BLaER1 (cell line): ENCODE data around the gene MOGAT2.

Source experiments
- H3K27ac ChIP-seq: shearing (Covaris generic); formaldehyde crosslinking; 2 replicates; pipeline ENCODE4 v1.8.1; 2022
- H3K27me3 ChIP-seq: shearing (Covaris generic); formaldehyde crosslinking; 2 replicates; pipeline ENCODE4 v1.8.1; 2022
- H3K36me3 ChIP-seq: shearing (Covaris generic); formaldehyde crosslinking; 2 replicates; pipeline ENCODE4 v1.8.1; 2022
- H3K4me1 ChIP-seq: shearing (Covaris generic); formaldehyde crosslinking; 2 replicates; pipeline ENCODE4 v1.8.1; 2022
- H3K4me2 ChIP-seq: shearing (Covaris generic); formaldehyde crosslinking; 2 replicates; pipeline ENCODE4 v1.8.1; 2022
- H3K4me3 ChIP-seq: shearing (Covaris generic); formaldehyde crosslinking; 2 replicates; pipeline ENCODE4 v1.8.1; 2022
- H3K9ac ChIP-seq: shearing (Covaris generic); formaldehyde crosslinking; 2 replicates; pipeline ENCODE4 v1.8.1; 2022
- H3K9me3 ChIP-seq: shearing (Covaris generic); formaldehyde crosslinking; 2 replicates; pipeline ENCODE4 v1.8.1; 2022
- H4K20me1 ChIP-seq: shearing (Covaris generic); formaldehyde crosslinking; 2 replicates; pipeline ENCODE4 v1.8.1; 2022
- Cebpa-rat ChIP-seq: shearing (Covaris generic); IDR thresholded peaks from 2 replicates; pipeline ENCODE4 v1.8.1; 2022

The MOGAT2 gene

DNA sequence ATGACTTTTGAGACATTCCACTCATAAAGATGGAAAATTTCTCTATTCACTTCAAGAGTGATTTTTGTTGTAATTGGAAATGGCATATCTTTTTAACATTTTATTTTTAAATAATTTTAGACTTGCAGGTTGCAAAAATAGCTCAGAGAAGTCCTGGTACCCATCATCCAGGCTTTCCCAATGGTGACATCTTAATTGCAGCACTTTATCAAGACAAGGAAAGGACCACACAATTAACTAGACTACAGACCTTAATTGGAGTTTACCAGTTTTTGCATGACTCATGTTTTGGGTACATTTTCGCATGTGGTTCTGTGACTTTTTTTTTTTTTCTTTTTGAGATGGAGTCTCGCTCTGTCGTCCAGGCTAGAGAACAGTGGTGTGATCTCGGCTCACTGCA lies 25.8 kb upstream of the MOGAT2 start:
- H3K27me3 ChIP-seq: no peaks in the 10 kb centered on the region
- no peak overlapping the region for H3K4me3 ChIP-seq
- no peaks in the 10 kb centered on the region for H3K4me1 ChIP-seq
- H3K36me3 ChIP-seq: no peaks in the 10 kb centered on the region
- no peak overlapping the region for H3K4me2 ChIP-seq
- TF ChIP-seq Cebpa-rat: no peak
- no peak overlapping the region for H3K9ac ChIP-seq
- H3K9me3 ChIP-seq: no peaks in the 10 kb centered on the region; the same call in 1 of the 2 replicates
- no peaks in the 10 kb centered on the region for H4K20me1 ChIP-seq
- no peak overlapping the region for H3K27ac ChIP-seq

DNA sequence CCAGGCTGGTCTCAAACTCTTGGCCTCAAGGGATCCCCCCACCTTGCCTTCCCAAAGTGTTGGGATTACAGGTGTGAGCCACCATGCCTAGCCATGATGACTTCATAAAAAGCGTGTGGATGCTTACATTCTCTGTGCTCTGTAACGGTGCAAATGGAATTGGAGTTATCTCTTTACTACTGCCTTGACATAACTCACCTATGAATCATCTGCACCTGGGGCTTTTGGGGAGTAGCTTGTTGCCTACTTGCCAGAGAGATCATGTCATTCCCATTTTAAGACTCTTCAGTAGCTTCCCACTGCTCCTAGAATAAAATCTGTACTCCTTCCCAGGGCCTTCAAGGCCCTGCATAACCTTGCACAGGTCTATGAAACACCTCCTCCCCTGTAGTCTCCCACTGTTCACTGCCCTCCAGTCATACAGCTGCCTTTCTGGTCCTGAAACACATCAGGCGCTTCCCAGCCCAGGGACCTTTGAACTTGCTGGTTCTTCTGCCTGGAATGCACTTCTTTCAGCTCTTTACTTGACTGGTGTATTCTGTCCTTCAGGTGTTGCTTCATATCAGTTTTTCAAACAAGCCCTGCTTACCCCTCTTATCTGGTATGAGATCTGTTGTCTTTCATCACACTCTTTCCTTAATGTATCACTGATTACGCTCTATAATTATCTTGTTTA lies 19.6 kb upstream of the MOGAT2 start:
- Histone ChIP-seq H3K4me1 (no peaks in the 10 kb centered on the region), H3K4me3 (no peak overlapping the region), H3K36me3 (no peaks in the 10 kb centered on the region), H4K20me1 (no peaks in the 10 kb centered on the region), H3K27ac (no peak overlapping the region), H3K27me3 (no peaks in the 10 kb centered on the region), H3K9me3 (no peaks in the 10 kb centered on the region; the same call in 1 of the 2 replicates), H3K4me2 (no peak overlapping the region), H3K9ac (no peak overlapping the region)
- TF ChIP-seq Cebpa-rat: no peak

DNA sequence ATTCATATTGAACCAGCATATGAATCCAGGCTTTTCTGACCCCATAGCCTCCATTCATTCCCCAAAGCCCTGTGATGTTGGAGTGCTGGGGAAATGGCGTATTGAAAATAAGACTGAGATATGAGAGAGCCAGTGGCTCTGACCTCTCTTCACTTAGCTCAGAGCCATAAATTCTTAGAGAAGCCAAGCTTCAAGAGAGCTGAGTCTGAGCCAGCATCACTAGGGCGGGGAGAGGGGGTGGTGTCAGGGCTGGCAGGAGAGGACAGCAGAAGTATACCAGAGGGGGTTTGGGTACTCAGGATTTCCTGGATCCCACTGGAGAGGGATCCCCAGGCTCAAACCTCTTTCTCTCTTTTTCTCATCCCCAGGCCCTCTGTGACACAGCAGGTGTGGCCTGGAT lies 16.7 kb upstream of the MOGAT2 start:
- Histone ChIP-seq H4K20me1 (no peaks in the 10 kb centered on the region), H3K27ac (no peak overlapping the region), H3K9me3 (no peaks in the 10 kb centered on the region), H3K4me2 (no peak overlapping the region), H3K4me3 (no peak overlapping the region), H3K4me1 (no peaks in the 10 kb centered on the region), H3K27me3 (no peaks in the 10 kb centered on the region), H3K9ac (no peak overlapping the region), H3K36me3 (no peaks in the 10 kb centered on the region)
- no peak for TF ChIP-seq Cebpa-rat

DNA sequence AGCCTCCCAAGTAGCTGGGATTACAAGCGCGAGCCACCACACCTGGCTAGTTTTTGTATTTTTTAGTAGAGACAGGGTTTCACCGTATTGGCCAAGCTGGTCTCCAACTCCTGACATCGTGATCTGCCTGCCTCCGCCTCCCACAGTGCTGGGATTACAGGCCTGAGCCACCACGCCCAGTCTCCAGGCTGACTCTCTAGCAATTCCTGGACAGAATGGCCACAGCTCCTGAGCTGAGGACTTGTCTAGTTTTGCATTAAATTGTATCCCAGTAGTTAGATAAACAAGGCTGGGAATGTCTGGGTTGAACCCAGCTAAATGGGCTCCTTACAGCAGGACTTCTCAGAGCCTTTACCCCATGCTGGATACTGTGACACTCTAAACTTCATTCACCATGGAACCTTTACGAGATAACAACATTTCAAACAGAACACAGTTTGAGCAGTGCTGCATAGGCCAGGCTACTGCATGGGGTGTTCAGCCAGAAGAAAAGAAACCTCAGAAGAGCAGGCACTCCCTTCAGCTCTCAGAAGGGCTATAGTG lies 13.9 kb upstream of the MOGAT2 start:
- H3K27ac ChIP-seq: no peak overlapping the region
- H3K4me1 ChIP-seq: no peaks in the 10 kb centered on the region
- TF ChIP-seq Cebpa-rat: no peak
- H3K36me3 ChIP-seq: no peaks in the 10 kb centered on the region
- peaks cover 14% of the 10 kb centered on the region; the same call in 1 of the 2 replicates for H3K9me3 ChIP-seq
- no peak overlapping the region for H3K4me3 ChIP-seq
- H4K20me1 ChIP-seq: no peaks in the 10 kb centered on the region
- no peak overlapping the region for H3K4me2 ChIP-seq
- no peaks in the 10 kb centered on the region for H3K27me3 ChIP-seq
- no peak overlapping the region for H3K9ac ChIP-seq

DNA sequence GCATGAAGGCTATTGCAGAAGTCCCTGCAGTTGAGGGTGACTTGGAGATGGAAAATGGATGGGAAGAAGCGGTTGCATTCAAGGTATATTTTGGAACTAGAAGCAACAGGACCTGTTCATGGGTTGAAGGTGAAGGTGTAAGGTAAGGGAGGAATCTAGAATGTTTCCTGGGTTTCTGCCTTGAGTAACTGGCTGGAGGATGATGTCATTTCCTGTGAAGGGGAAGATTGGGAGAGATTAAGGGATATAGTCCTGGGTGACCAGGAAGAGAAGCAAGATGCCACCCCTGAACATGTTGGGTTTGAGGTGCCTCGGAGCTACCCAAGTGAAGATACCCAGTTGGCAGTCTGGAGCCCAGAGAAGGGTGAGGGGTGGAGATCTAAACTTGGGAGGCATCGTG lies 12.1 kb upstream of the MOGAT2 start:
- no peaks in the 10 kb centered on the region for H4K20me1 ChIP-seq
- no peaks in the 10 kb centered on the region for H3K27me3 ChIP-seq
- no peak overlapping the region for H3K4me2 ChIP-seq
- no peak for TF ChIP-seq Cebpa-rat
- H3K36me3 ChIP-seq: no peaks in the 10 kb centered on the region
- no peak overlapping the region for H3K9ac ChIP-seq
- peaks cover 14% of the 10 kb centered on the region; the same call in 1 of the 2 replicates for H3K9me3 ChIP-seq
- H3K4me1 ChIP-seq: no peaks in the 10 kb centered on the region
- H3K27ac ChIP-seq: no peak overlapping the region
- no peak overlapping the region for H3K4me3 ChIP-seq

DNA sequence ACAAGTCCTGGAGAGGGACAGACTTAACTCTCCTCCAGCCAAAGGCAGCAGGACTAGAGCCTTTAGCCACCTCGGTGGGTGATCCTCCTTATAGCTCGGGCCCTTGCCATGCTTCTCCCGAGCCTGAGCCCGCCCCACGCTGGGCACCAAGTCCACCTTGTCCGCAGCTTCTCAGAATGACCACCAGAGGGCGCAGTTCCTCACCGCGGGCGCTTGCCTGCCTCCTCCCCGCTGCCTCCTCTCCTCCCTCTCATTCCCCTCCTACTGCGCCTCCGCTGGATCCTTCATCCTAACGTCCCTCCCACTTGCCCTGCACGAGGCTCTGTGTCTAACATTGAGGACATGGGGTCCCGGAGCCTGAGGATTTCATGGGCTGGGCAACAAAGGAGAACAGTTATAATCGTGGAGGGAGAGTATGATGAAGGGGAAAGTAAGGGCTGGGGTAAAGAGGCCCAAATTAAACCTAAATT lies 11.3 kb upstream of the MOGAT2 start:
- Histone ChIP-seq H3K27ac (no peak overlapping the region), H3K4me2 (no peak overlapping the region), H3K9ac (no peak overlapping the region), H4K20me1 (no peaks in the 10 kb centered on the region), H3K27me3 (no peaks in the 10 kb centered on the region), H3K4me3 (no peak overlapping the region), H3K4me1 (no peaks in the 10 kb centered on the region), H3K36me3 (no peaks in the 10 kb centered on the region), H3K9me3 (peaks cover 14% of the 10 kb centered on the region; the same call in 1 of the 2 replicates)
- TF ChIP-seq Cebpa-rat: no peak

DNA sequence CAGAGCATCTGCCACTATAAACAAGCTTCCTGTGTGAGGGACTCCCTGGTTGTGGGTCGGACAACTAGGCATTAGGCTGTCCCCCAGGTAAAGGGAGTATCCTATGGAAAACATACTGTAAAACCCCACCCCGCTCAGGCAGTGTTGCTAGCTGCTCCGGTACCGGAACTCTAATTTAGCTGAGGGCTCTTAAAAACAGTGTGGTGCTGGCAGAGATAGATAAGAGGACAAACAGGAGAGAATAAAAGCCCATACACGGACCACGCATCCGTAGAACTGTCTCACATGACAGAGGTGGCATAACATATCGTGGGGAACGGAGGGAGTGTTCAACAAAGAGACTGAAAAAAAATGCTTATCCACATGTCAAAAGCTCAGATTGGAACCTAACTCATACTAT lies 3.4 kb upstream of the MOGAT2 start:
- no peaks in the 10 kb centered on the region for H3K27me3 ChIP-seq
- no peaks in the 10 kb centered on the region for H4K20me1 ChIP-seq
- H3K27ac ChIP-seq: no peak overlapping the region
- no peak overlapping the region for H3K4me3 ChIP-seq
- TF ChIP-seq Cebpa-rat: no peak
- H3K4me1 ChIP-seq: no peaks in the 10 kb centered on the region
- no peak overlapping the region for H3K4me2 ChIP-seq
- no peaks in the 10 kb centered on the region for H3K9me3 ChIP-seq
- no peak overlapping the region for H3K9ac ChIP-seq
- no peaks in the 10 kb centered on the region for H3K36me3 ChIP-seq

DNA sequence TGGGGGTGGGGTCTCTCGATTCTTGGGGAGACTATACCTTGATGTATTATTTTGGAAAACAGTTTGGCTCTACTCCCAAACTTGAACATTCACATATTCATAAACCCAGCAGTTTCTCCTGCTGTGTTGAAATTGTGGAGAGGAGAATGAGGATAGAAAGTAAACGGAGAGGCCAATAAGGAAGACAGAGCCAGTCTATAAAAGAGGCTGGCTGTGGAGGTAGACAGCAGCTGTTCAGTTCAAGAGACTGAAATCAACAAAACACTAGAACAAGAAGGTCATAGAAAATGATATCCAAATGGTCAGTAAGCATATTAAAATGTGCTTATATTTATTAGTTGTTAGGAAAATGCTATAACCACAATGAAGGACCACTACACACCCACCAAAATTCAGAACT lies 1.9 kb upstream of the MOGAT2 start:
- H3K27me3 ChIP-seq: no peaks in the 10 kb centered on the region
- TF ChIP-seq Cebpa-rat: no peak
- no peaks in the 10 kb centered on the region for H3K4me1 ChIP-seq
- no peaks in the 10 kb centered on the region for H3K9me3 ChIP-seq
- H3K27ac ChIP-seq: no peak overlapping the region
- no peak overlapping the region for H3K4me2 ChIP-seq
- H4K20me1 ChIP-seq: no peaks in the 10 kb centered on the region
- no peak overlapping the region for H3K4me3 ChIP-seq
- no peaks in the 10 kb centered on the region for H3K36me3 ChIP-seq
- no peak overlapping the region for H3K9ac ChIP-seq

DNA sequence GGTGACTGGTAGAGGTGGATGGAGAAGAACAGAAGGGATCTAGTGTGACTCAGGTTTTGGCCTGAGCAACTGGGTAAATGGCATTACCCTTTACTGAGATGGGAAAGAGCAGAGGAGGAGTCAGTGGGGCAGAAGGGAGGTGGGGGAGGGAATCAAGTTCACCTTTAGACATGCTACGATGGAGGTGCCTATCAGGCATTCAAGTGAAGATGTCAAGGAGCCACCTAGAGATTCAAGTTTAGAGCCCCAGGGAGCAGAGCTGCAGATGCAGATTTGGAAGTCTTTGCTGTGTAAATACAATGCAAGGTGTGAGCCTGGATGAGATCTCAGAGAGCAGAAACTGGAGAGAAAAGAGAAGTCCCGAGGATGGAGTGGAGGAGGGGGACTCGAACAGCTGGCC lies 979 bp upstream of the MOGAT2 start:
- H3K4me3 ChIP-seq: no peak overlapping the region
- H4K20me1 ChIP-seq: no peaks in the 10 kb centered on the region
- H3K9ac ChIP-seq: no peak overlapping the region
- no peaks in the 10 kb centered on the region for H3K4me1 ChIP-seq
- no peaks in the 10 kb centered on the region for H3K36me3 ChIP-seq
- no peak for TF ChIP-seq Cebpa-rat
- no peaks in the 10 kb centered on the region for H3K27me3 ChIP-seq
- no peaks in the 10 kb centered on the region for H3K9me3 ChIP-seq
- H3K27ac ChIP-seq: no peak overlapping the region
- H3K4me2 ChIP-seq: no peak overlapping the region

DNA sequence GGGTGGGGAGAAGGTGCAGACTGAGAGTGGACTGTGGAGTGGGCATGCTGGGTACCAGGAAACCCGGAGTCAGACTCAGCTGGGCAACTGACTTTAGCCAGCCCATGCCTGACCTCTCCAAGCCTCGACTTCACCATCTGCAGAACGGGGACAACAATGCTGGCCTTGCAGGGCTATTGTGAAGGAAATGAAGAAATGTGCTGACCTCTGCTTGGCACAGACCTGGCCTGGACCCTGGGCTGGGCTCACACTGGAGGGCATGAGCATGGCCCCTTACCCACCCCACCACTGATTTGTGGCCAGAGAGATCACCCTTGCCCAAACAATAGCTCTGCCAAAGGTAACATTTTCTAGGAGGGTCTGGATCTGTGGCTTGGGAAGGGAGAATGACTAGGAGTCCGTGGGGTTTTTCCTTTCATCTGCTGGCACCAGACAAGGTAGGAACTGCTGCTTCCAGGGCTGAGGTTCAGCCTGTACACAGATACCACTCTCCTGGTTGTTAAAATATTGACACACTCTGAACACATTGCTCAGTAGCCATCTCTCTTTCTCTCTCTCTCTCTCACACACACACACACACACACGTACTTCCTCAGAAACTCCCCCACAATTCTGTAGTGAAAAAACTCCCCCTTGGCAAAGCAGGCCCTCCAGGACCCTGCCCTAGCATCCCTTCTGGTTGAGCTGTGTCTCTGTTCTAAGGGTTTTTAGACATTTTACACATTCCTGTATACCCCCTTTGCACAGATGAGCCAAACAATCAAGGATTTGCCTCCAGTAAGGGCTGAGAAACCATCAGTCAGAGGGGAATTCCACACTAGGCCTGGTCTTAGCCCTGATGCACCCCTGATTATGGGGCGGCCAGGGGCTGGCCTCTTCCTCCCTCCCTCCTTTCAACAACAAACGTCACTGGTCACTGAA lies 1.0 kb downstream of the MOGAT2 start:
- H3K4me3 ChIP-seq: no peak overlapping the region
- H3K27ac ChIP-seq: no peak overlapping the region
- no peak overlapping the region for H3K9ac ChIP-seq
- no peaks in the 10 kb centered on the region for H3K36me3 ChIP-seq
- no peak for TF ChIP-seq Cebpa-rat
- no peaks in the 10 kb centered on the region for H3K9me3 ChIP-seq
- H3K27me3 ChIP-seq: no peaks in the 10 kb centered on the region
- H3K4me1 ChIP-seq: no peaks in the 10 kb centered on the region
- no peak overlapping the region for H3K4me2 ChIP-seq
- H4K20me1 ChIP-seq: no peaks in the 10 kb centered on the region
